GM12878 (cell line): Measurements from ENCODE around the gene ERC1. TPM values are rescaled to one million over a fixed set of nuclear protein-coding genes. Genes with fewer than 3 reads are reported as not detected.

ENCODE experiments used
- ATAC-seq: fragments of 200-7000 bp; cut with Tn5 transposase; 3 replicates; pipeline ENCODE4 v1.9.1; 2020; ENCODE audit warnings: mild to moderate bottlenecking, moderate library complexity
- BruUV-seq: library from RNA; stranded (reverse); fragments of 400-500 nt; replicated peaks from 2 replicates; lab custom pipeline; 2021; lab: Mats Ljungman, UMichigan
- CTCF ChIA-PET: fragments of 300-600 bp; sonication (Branson Sonifier 250); formaldehyde crosslinking; extraction: SDS; loops from one replicate; lab custom pipeline; 2021; ENCODE audit warnings: inconsistent platforms; lab: Yijun Ruan, JAX
- POLR2A ChIA-PET: fragments of 350-600 bp; formaldehyde crosslinking; extraction: SDS; loops from one replicate; lab custom pipeline; 2021; ENCODE audit warnings: inconsistent platforms; lab: Charles Lee
- RAD21 ChIA-PET: fragments of 300-600 bp; sonication (Branson Sonifier 250); formaldehyde crosslinking; loops from one replicate; lab custom pipeline; 2023; ENCODE audit warnings: antibody characterized with exemption; ENCODE audit not compliant: unreplicated experiment; lab: Charles Lee
- SMC1A ChIA-PET: fragments of 300-600 bp; sonication (Branson Sonifier 250); formaldehyde crosslinking; loops from one replicate; lab custom pipeline; 2023; ENCODE audit not compliant: unreplicated experiment, uncharacterized antibody; lab: Charles Lee
- DNase-seq: peaks from one replicate; pipeline ENCODE4 v3.0.0-alpha.2; 2011; ENCODE audit warnings: low read depth, low spot score
- FAIRE-seq: peaks from 3 replicates; lab custom pipeline; 2011; peaks lifted over from hg19 to GRCh38; lab: Jason Lieb, UNC
- H2AFZ ChIP-seq: 2 replicates; pipeline ENCODE4 v1.6.0; 2011; ENCODE audit warnings: low read depth, low read length, control low read depth; ENCODE audit not compliant: control insufficient read depth
- H3K27ac ChIP-seq: 2 replicates; pipeline ENCODE4 v1.5.1; 2011; ENCODE audit warnings: control low read depth; ENCODE audit not compliant: control insufficient read depth, insufficient read depth
- H3K27me3 ChIP-seq, 2 experiments: replicated peaks in 1 of 2; 2 replicates each; pipeline versions ENCODE4 v1.6.0 to v1.6.1; 2011; ENCODE audit warnings: low read length in 1 of 2; ENCODE audit not compliant: control insufficient read depth in 2 of 2, insufficient read depth in 2 of 2
- H3K36me3 ChIP-seq, 2 experiments: 2 replicates each; pipeline ENCODE4 v1.5.1; 2011; ENCODE audit warnings: low read length in 1 of 2; ENCODE audit not compliant: control insufficient read depth in 2 of 2, insufficient read depth in 2 of 2
- H3K4me1 ChIP-seq: 2 replicates; pipeline ENCODE4 v1.6.1; 2011; ENCODE audit warnings: mild to moderate bottlenecking, low read length, moderate library complexity, mixed read lengths; ENCODE audit not compliant: control insufficient read depth, insufficient read depth
- H3K4me2 ChIP-seq: 2 replicates; pipeline ENCODE4 v1.6.0; 2011; ENCODE audit warnings: control low read depth; ENCODE audit not compliant: control insufficient read depth, insufficient read depth
- H3K4me3 ChIP-seq: fragments of 200-600 bp; sonication (generic); 2 replicates; pipeline ENCODE4 v1.5.1; 2016
- H3K79me2 ChIP-seq: 2 replicates; pipeline ENCODE4 v1.6.0; 2011; ENCODE audit warnings: low read length; ENCODE audit not compliant: control insufficient read depth, insufficient read depth
- H3K9ac ChIP-seq: 2 replicates; pipeline ENCODE4 v1.8.0; 2011; ENCODE audit warnings: low read length, control low read depth, mixed read lengths; ENCODE audit not compliant: control insufficient read depth, insufficient read depth
- H3K9me3 ChIP-seq: replicated peaks from 3 replicates; pipeline ENCODE4 v1.5.1; 2011; ENCODE audit warnings: mild to moderate bottlenecking, low read length; ENCODE audit not compliant: control insufficient read depth, insufficient read depth
- H4K20me1 ChIP-seq: 2 replicates; pipeline ENCODE4 v1.6.0; 2011; ENCODE audit not compliant: control insufficient read depth, insufficient read depth
- DPF2 ChIP-seq: fragments of 450-650 bp; IDR thresholded peaks from 2 replicates; pipeline ENCODE4 v1.6.1; 2017; ENCODE audit warnings: mild to moderate bottlenecking
- EP300 ChIP-seq, 2 experiments: fragments of 150-350 bp in 1 of 2; IDR thresholded peaks; 2 replicates each; pipeline ENCODE4 v1.6.1; 2011 to 2012; ENCODE audit warnings: low read depth in 2 of 2, low read length in 2 of 2, borderline replicate concordance in 1 of 2, improper control_type of control experiment in 1 of 2, inconsistent platforms in 1 of 2; ENCODE audit not compliant: control insufficient read depth in 1 of 2
- GABPA ChIP-seq: IDR thresholded peaks from 2 replicates; pipeline ENCODE4 v1.6.1; 2014; ENCODE audit warnings: antibody characterized with exemption, low read depth, mild to moderate bottlenecking, inconsistent platforms
- NR2C1 ChIP-seq: fragments of 450-650 bp; IDR thresholded peaks from 2 replicates; pipeline ENCODE4 v1.6.1; 2017; ENCODE audit warnings: antibody characterized with exemption, mild to moderate bottlenecking, moderate library complexity
- RCOR1 ChIP-seq: conservative IDR thresholded peaks from 2 replicates; pipeline ENCODE4 v1.6.1; 2012; ENCODE audit warnings: low read depth, low read length, improper control_type of control experiment
- SIN3A ChIP-seq: IDR thresholded peaks from 2 replicates; pipeline ENCODE4 v1.6.1; 2012; ENCODE audit warnings: low read depth, low read length, improper control_type of control experiment
- SREBF1 ChIP-seq: IDR thresholded peaks from 2 replicates; pipeline ENCODE4 v1.6.1; 2012; ENCODE audit warnings: mild to moderate bottlenecking, low read length
- WGBS: methylation state at CpG from one replicate; pipeline ENCODE4 v1.1.6; 2016; ENCODE audit warnings: low lambda C conversion rate; ENCODE audit not compliant: insufficient replicate concordance, insufficient coverage; ENCODE audit errors: missing lambda C conversion rate; 5-methylcytosine and 5-hydroxymethylcytosine counted together
- in situ Hi-C: fragments of 300-500 bp; cut with MboI; formaldehyde crosslinking; loops from 9 replicates; pipeline ENCODE4 v1.14.3; 2018; ENCODE audit warnings: mixed read lengths
- intact Hi-C: fragments of 100-400 bp; cut with micrococcal nuclease; formaldehyde crosslinking; loops from one replicate; pipeline ENCODE4 v1.14.2; 2022; ENCODE audit not compliant: unreplicated experiment
- polyA plus RNA-seq, 11 experiments: library from polyadenylated mRNA; depleted of rRNA in 4 of 11; unstranded in 6 of 11; stranded (reverse) in 5 of 11; fragments of >200 nt; fragmentation: Nextera tagmentation in 4 of 11; fragmentation: Illumina TruSeq in 1 of 11; extraction: Ambion mirVana in 4 of 11; extraction: Trizol in 1 of 11; gene quantifications; 1 replicate in 1 of 11; 2 replicates in 10 of 11; pipeline versions ENCODE4 v1.2.1 to v1.2.3, GENCODE V29; 2011 to 2016; ENCODE audit warnings: inconsistent platforms in 2 of 11, missing spikeins in 2 of 11, low read depth in 1 of 11
- total RNA-seq, 4 experiments: library from RNA; depleted of rRNA in 3 of 4; stranded (reverse); fragments of >200 nt in 3 of 4; fragmentation: Illumina TruSeq in 1 of 4; extraction: Trizol in 1 of 4; gene quantifications; 2 replicates each; pipeline versions ENCODE4 v1.2.1 to v1.2.3, GENCODE V29; 2013 to 2021
- TF ChIP-seq, protein P1 (sequence below): IDR thresholded peaks from 2 replicates; pipeline ENCODE4 v1.6.1; 2011; ENCODE audit warnings: low read depth, low read length, improper control_type of control experiment, borderline replicate concordance
- TF ChIP-seq, protein P2 (sequence below): fragments of 450-650 bp; IDR thresholded peaks from 2 replicates; pipeline ENCODE4 v1.6.1; 2016; ENCODE audit warnings: mild to moderate bottlenecking
- TF ChIP-seq, protein P3 (sequence below): fragments of 450-650 bp; IDR thresholded peaks from 2 replicates; pipeline ENCODE4 v1.6.1; 2017; ENCODE audit warnings: antibody characterized with exemption, mild to moderate bottlenecking, moderate library complexity
- TF ChIP-seq, protein P4 (sequence below): fragments of 450-650 bp; IDR thresholded peaks from 2 replicates; pipeline ENCODE4 v1.6.1; 2017; ENCODE audit warnings: mild to moderate bottlenecking
- TF ChIP-seq, protein P5 (sequence below): fragments of 450-650 bp; conservative IDR thresholded peaks from 2 replicates; pipeline ENCODE4 v1.6.1; 2017; ENCODE audit warnings: mild to moderate bottlenecking, moderate library complexity

The ERC1 gene
- total and polyA plus RNA-seq, 10 of the 15 experiments (the other 5 are each of a cell fraction or from before 2014, with no cell fraction given), result 0.75 to 8.0 (median 5.0) TPM

DNA sequence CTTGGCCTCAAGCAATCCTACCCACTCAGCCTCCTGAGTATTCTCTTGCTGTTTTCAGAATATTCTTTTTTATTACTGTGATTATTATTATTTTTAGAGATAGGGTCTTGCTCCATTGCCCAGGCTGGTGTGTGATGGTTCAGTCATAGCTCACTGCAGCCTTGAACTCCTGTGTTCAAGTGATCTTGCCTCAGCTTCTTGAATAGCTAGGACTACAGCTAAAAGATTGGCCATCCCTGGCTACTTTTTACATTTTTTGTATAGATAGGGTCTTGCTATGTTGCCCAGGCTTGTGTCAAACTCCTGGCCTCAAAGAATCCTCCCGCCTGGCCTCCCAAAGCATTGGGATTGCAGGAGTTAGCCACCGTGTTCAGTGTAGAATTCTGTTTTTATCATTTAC lies 73.3 kb downstream of the ERC1 start:
- H3K9me3 ChIP-seq, result peaks cover 10% of the 10 kb centered on the region
- H3K27ac ChIP-seq, result no peak overlapping the region
- ChIA-PET CTCF (interaction anchor here (0.9 to 1.6 kb wide), 3 partner anchors 11 to 247 kb away, joined by 3 to 6 read pairs (median 3); no protein-coding TSS in a partner anchor), RAD21 (interaction anchor here (1.3 kb wide), 1 partner anchor 519 kb away, joined by 3 read pairs; no protein-coding TSS in a partner anchor), SMC1A (interaction anchor here (0.8 kb wide), 1 partner anchor 29 kb away, joined by 5 read pairs; no protein-coding TSS in a partner anchor), POLR2A (no interaction called here)
- H3K4me2 ChIP-seq, result no peak overlapping the region
- no peak overlapping the region for H3K9ac ChIP-seq
- intact Hi-C loops (no loop called here), in situ Hi-C loops (no loop called here)
- FAIRE-seq (no peak), ATAC-seq (no peak), DNase-seq (no peak)
- 59% methylated on average over 2 of the region's 2 CpGs for WGBS
- no peaks in the 10 kb centered on the region for H3K4me1 ChIP-seq
- no peaks in the 10 kb centered on the region for H4K20me1 ChIP-seq
- no TSS peak for BruUV-seq
- no peaks in the 10 kb centered on the region for H3K27me3 ChIP-seq
- H3K4me3 ChIP-seq, result no peak overlapping the region
- H3K36me3 ChIP-seq, result no peaks in the 10 kb centered on the region
- no peak overlapping the region for H2AFZ ChIP-seq
- TF ChIP-seq, protein P1, sequence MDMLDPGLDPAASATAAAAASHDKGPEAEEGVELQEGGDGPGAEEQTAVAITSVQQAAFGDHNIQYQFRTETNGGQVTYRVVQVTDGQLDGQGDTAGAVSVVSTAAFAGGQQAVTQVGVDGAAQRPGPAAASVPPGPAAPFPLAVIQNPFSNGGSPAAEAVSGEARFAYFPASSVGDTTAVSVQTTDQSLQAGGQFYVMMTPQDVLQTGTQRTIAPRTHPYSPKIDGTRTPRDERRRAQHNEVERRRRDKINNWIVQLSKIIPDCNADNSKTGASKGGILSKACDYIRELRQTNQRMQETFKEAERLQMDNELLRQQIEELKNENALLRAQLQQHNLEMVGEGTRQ, result no peak
- TF ChIP-seq, protein P2, sequence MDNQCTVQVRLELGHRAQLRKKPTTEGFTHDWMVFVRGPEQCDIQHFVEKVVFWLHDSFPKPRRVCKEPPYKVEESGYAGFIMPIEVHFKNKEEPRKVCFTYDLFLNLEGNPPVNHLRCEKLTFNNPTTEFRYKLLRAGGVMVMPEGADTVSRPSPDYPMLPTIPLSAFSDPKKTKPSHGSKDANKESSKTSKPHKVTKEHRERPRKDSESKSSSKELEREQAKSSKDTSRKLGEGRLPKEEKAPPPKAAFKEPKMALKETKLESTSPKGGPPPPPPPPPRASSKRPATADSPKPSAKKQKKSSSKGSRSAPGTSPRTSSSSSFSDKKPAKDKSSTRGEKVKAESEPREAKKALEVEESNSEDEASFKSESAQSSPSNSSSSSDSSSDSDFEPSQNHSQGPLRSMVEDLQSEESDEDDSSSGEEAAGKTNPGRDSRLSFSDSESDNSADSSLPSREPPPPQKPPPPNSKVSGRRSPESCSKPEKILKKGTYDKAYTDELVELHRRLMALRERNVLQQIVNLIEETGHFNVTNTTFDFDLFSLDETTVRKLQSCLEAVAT, result no peak
- TF ChIP-seq SREBF1 (no peak), GABPA (no peak), SIN3A (no peak), DPF2 (no peak), NR2C1 (no peak), RCOR1 (no peak), EP300 (IDR thresholded peaks at IDR 0.05; ENCODE audit: borderline replicate concordance in 1 of 2, control insufficient read depth in 1 of 2, low read depth in 2 of 2, low read length in 2 of 2) (no peak)
- TF ChIP-seq, protein P3, sequence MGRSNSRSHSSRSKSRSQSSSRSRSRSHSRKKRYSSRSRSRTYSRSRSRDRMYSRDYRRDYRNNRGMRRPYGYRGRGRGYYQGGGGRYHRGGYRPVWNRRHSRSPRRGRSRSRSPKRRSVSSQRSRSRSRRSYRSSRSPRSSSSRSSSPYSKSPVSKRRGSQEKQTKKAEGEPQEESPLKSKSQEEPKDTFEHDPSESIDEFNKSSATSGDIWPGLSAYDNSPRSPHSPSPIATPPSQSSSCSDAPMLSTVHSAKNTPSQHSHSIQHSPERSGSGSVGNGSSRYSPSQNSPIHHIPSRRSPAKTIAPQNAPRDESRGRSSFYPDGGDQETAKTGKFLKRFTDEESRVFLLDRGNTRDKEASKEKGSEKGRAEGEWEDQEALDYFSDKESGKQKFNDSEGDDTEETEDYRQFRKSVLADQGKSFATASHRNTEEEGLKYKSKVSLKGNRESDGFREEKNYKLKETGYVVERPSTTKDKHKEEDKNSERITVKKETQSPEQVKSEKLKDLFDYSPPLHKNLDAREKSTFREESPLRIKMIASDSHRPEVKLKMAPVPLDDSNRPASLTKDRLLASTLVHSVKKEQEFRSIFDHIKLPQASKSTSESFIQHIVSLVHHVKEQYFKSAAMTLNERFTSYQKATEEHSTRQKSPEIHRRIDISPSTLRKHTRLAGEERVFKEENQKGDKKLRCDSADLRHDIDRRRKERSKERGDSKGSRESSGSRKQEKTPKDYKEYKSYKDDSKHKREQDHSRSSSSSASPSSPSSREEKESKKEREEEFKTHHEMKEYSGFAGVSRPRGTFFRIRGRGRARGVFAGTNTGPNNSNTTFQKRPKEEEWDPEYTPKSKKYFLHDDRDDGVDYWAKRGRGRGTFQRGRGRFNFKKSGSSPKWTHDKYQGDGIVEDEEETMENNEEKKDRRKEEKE, result no peak
- TF ChIP-seq, protein P4, sequence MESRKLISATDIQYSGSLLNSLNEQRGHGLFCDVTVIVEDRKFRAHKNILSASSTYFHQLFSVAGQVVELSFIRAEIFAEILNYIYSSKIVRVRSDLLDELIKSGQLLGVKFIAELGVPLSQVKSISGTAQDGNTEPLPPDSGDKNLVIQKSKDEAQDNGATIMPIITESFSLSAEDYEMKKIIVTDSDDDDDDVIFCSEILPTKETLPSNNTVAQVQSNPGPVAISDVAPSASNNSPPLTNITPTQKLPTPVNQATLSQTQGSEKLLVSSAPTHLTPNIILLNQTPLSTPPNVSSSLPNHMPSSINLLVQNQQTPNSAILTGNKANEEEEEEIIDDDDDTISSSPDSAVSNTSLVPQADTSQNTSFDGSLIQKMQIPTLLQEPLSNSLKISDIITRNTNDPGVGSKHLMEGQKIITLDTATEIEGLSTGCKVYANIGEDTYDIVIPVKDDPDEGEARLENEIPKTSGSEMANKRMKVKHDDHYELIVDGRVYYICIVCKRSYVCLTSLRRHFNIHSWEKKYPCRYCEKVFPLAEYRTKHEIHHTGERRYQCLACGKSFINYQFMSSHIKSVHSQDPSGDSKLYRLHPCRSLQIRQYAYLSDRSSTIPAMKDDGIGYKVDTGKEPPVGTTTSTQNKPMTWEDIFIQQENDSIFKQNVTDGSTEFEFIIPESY, result no peak
- TF ChIP-seq, protein P5, sequence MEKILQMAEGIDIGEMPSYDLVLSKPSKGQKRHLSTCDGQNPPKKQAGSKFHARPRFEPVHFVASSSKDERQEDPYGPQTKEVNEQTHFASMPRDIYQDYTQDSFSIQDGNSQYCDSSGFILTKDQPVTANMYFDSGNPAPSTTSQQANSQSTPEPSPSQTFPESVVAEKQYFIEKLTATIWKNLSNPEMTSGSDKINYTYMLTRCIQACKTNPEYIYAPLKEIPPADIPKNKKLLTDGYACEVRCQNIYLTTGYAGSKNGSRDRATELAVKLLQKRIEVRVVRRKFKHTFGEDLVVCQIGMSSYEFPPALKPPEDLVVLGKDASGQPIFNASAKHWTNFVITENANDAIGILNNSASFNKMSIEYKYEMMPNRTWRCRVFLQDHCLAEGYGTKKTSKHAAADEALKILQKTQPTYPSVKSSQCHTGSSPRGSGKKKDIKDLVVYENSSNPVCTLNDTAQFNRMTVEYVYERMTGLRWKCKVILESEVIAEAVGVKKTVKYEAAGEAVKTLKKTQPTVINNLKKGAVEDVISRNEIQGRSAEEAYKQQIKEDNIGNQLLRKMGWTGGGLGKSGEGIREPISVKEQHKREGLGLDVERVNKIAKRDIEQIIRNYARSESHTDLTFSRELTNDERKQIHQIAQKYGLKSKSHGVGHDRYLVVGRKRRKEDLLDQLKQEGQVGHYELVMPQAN, result no peak
- no peaks in the 10 kb centered on the region for H3K79me2 ChIP-seq
